Measurements from ENCODE around the gene POLR1G.

Gene POLR1G

GRCh38 chr19:45450012-45450333 is 43.5 kb downstream of the POLR1G start:
- TF ChIP-seq CTCF (IDR thresholded peaks at IDR 0.05): no peak

- no peak for TF ChIP-seq CTCF (IDR thresholded peaks at IDR 0.05)
Observed at GRCh38 chr19:45451131-45451849, 44.8 kb downstream of the POLR1G start.

DNA sequence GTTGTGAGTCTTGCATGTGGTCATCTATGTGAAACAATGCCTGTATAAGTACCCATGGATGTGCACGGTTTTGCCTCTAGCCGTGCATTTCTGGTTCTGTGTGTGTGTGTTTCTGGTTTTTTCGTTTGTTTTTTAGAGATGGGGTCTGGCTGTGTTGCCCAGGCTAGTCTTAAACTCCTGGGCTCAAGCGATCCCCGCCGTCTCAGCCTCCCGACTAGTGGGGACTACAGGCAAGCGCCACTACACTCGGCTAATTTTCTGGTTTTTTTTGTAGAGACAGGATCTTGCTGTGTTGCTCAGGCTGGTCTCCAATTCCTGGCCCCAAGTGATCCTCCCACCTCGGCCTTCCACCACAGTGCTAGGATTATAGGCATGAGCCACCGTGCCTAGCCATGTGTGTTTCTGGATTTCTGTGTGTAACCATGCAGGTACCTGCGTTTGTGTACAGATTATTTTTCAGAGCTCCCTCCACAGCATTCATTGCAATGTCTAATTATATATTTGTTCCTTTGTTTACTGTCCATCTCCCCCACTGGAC is 45.5 kb downstream of the POLR1G start:
- TF ChIP-seq CTCF (IDR thresholded peaks at IDR 0.05): no peak

DNA sequence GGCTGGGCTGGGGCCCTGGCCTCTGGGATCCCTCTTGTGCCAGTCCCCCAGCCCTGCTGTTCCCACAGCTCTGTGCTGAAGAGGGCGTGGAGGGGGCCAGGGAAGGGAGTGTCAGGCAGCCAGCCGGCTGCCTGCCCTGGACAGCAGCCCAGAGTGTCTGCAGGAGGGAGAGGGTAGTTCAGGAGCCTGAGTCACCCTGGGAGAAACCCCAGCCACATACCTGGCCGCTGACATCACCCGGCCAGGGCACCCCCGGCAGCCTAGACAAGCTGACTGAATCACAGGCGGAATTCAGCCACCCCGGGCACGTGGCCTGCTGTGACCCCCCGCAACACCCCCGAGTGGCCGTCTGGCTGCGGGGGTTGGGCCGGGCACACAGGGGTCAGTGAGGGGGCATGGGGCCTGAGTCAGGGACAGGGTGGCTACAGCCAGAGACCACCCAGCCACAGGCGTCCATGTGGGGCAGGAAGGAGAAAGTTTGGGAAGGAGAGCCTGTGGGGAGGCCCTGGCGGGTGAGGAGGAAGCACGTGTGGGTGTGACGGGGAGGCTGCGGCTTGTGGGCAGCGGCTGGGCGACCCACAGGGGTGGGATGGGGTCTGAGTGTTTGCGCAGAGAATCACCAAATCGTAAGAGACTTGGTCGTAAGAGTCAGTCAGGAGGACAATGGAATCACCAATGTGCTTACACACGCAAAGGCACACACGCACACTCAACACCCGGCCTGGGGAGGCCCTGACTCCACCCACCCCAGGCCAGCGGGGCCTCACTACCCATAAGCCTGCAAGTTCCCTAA is 49.5 kb downstream of the POLR1G start:
- TF ChIP-seq CTCF (IDR thresholded peaks at IDR 0.05): no peak

GRCh38 chr19:45456500-45456815 is 50.0 kb downstream of the POLR1G start:
- no peak for TF ChIP-seq CTCF (IDR thresholded peaks at IDR 0.05)

DNA sequence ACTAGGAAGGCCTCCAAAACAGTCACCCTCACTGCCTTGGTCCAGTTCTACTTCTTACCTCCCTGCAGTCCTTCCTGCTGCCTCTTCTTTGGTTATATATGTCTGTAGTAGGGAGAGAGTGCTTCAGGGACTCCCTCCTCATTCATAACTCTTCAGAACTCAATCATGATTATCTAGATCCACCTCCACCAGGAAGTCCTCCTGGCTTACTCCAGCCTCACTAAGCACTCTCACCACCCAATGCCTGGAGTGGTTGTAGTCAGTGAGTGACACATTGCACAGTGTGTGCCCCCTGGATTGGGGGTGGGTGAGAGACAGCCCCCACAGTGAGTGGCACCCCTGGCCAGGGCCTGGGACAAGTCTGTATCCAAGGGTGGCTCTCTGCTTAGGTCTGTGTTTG is 51.3 kb downstream of the POLR1G start:
- no peak for TF ChIP-seq CTCF (IDR thresholded peaks at IDR 0.05)

All from LNCAP (cell line).